ENCODE measurements around the gene CALCOCO2. TPM values are rescaled to one million over a fixed set of nuclear protein-coding genes. Genes with fewer than 3 reads are reported as not detected.
"Not testable (repeated sequence)": the region's sequence is repeated elsewhere in the genome, so short reads cannot be mapped to it uniquely, and the experiment has no call there.

Gene CALCOCO2
- 32.8 and 62.6 TPM in 2 replicates for total RNA-seq

GRCh38 chr17:48830840-48831548 is at the start of gene CALCOCO2:
TSS of gene CALCOCO2 (plus strand) at chr17:48831035. CDS start at chr17:48841708, 10,673 bp downstream.
- DNase-seq (ENCODE audit: low read depth), result peak; percentile 79

- no peak for DNase-seq (ENCODE audit: low read depth)
Observed at GRCh38 chr17:48787828-48788227, 43.0 kb upstream of the CALCOCO2 start.

- DNase-seq (ENCODE audit: low read depth), result no peak
Observed at GRCh38 chr17:48790607-48791127, 40.2 kb upstream of the CALCOCO2 start.

GRCh38 chr17:48791128-48792032 is 39.5 kb upstream of the CALCOCO2 start:
- DNase-seq (ENCODE audit: low read depth), result peak; percentile 80

- DNase-seq (ENCODE audit: low read depth), result peak; percentile 78
Observed at GRCh38 chr17:48792033-48792798, 38.6 kb upstream of the CALCOCO2 start.

- peak; percentile 97 for DNase-seq (ENCODE audit: low read depth)
Observed at GRCh38 chr17:48795444-48796162, 35.2 kb upstream of the CALCOCO2 start.

GRCh38 chr17:48796163-48796522 is 34.7 kb upstream of the CALCOCO2 start:
- DNase-seq (ENCODE audit: low read depth), result not testable (repeated sequence)

GRCh38 chr17:48799069-48799723 is 31.6 kb upstream of the CALCOCO2 start:
- DNase-seq (ENCODE audit: low read depth), result peak; percentile 75

GRCh38 chr17:48800626-48801217 is 30.1 kb upstream of the CALCOCO2 start:
- no peak for DNase-seq (ENCODE audit: low read depth)

GRCh38 chr17:48804936-48805411 is 25.9 kb upstream of the CALCOCO2 start:
- peak; percentile 32 for DNase-seq (ENCODE audit: low read depth)

- DNase-seq (ENCODE audit: low read depth), result no peak
Observed at GRCh38 chr17:48809182-48809581, 21.7 kb upstream of the CALCOCO2 start.

GRCh38 chr17:48812001-48812400 is 18.8 kb upstream of the CALCOCO2 start:
- DNase-seq (ENCODE audit: low read depth), result no peak

- DNase-seq (ENCODE audit: low read depth), result peak; percentile 30
Observed at GRCh38 chr17:48814504-48814903, 16.3 kb upstream of the CALCOCO2 start.

GRCh38 chr17:48815311-48815710 is 15.5 kb upstream of the CALCOCO2 start:
- no peak for DNase-seq (ENCODE audit: low read depth)

- no peak for DNase-seq (ENCODE audit: low read depth)
Observed at GRCh38 chr17:48816438-48816773, 14.4 kb upstream of the CALCOCO2 start.

GRCh38 chr17:48816774-48817590 is 13.9 kb upstream of the CALCOCO2 start, which contains the start of gene TTLL6:
TSS of gene TTLL6 (minus strand) at chr17:48817229. CDS start at chr17:48817072, 157 bp downstream.
- peak; percentile 73 for DNase-seq (ENCODE audit: low read depth)

GRCh38 chr17:48818361-48818841 is 12.4 kb upstream of the CALCOCO2 start:
- no peak for DNase-seq (ENCODE audit: low read depth)

- DNase-seq (ENCODE audit: low read depth), result no peak
Observed at GRCh38 chr17:48819466-48819865, 11.4 kb upstream of the CALCOCO2 start.

GRCh38 chr17:48820936-48821335 is 9.9 kb upstream of the CALCOCO2 start:
- not testable (repeated sequence) for DNase-seq (ENCODE audit: low read depth)

All from renal cortical epithelial cell (primary cell).